ENCODE measurements around the gene PRR9.

PRR9 gene

DNA sequence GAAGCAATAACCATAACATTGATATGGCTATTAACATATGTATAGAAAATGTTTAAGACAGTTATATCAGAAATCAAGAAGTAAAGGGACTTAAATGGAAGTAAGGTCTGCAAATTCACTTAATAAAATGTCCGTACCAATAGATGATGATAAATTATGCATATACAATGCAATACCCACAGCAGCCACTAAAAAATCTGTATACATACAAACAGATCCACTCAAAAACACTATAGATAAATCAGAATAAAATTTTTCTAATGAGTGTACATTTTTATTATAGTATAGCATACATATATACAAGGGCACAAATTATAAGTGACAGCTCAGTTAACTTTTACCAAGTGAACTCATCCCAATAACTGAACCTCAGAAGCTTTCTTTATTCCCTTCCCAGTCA is 48.1 kb downstream of the PRR9 start:
- DNase-seq (ENCODE audit: low spot score): no peak

Measured in hematopoietic multipotent progenitor cell treated with erythropoietin and hydrocortisone succinate and interleukin-3 and kit ligand, for 17 days (in vitro differentiated cells).